Stimulated activated CD8-positive, alpha-beta memory T cell treated with anti-CD3 and anti-CD28 coated beads, Interleukin-15, amount 100 ng/mL, for 24 hours (primary cell): ENCODE results near the gene MOCS1.

Source experiments
- DNase-seq: peaks from one replicate; pipeline ENCODE4 v3.0.0-alpha.2; 2020; ENCODE audit warnings: low read depth

MOCS1 gene

GRCh38 chr6:39876111-39876510 lies 58.2 kb downstream of the MOCS1 start:
- no peak for DNase-seq

- no peak for DNase-seq
Observed at GRCh38 chr6:39873439-39873838, 60.8 kb downstream of the MOCS1 start.

DNA sequence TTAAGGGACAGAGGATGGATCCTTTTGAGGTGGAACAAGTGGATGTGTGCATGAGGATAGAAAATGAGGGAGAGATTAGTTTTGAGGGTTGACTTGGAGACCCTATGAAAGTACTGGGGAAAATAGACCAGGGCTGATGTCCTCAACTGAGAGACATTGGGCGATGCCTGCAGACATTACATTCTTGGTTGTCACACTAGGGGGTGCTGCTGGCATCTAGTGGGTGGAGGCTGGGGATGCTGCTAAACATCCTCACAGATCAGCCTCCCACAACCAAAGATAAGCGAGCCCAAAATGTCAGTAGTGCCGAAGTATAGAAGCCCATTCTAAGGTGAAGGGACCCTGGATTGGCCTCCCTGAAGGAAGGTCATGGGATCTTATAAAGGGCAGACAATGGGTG lies 63.3 kb downstream of the MOCS1 start:
- no peak for DNase-seq

DNA sequence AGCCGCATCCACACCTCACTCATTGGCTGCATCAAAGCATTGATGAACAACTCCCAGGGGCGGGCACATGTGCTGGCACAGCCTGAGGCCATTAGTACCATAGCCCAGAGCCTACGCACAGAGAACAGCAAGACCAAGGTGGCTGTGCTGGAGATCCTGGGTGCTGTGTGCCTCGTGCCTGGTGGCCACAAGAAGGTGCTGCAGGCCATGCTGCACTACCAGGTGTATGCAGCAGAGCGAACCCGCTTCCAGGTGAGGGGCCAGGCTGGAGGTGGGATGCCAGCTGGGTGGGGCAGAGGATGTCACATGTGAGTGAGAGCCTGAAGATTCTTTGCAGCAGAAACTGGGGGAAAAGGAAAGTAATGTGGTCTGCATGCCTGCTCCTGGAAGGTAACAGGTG lies 66.7 kb downstream of the MOCS1 start:
- no peak for DNase-seq

DNA sequence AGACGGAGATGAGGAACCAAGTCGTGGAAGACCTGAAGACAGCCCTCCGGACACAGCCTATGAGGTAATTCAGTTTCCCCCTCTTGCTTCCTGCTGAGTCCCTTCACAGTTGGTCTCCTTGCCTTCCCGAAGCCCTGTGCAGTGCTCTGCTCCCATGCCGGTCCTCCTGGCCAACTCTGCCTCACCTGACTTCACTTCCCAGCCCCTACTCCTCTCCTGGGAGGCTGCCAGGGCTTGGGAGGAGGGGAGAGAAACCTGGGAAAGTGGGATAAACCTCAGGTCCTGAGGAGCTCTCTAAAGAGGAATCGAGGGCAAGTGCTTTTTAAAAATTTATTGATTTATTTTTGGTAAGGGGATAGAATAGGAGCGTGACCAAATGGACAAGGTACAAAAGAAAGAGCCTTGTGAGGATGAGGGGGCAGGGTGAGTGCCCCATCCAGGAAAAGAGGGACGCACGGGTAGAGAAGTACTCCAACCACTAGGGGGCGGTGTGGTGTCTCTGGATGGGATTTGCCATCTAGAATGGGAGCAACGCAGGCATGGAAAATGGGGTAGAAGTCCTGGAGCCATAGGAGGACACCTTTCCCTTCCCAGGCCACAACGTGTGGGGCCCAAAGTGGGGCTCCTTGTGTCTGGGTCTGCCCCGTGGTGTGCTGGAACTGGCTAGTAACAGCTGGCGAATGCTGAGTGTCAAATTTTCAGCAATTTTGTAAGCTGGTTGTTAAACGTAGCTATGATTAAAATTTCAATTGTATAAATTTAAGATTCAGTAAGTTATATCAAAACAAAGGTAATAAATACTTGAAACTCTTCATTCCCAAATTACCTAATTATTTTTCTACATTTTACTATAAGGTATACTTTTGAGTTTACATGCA lies 69.0 kb downstream of the MOCS1 start:
- DNase-seq = peak; percentile 35

DNA sequence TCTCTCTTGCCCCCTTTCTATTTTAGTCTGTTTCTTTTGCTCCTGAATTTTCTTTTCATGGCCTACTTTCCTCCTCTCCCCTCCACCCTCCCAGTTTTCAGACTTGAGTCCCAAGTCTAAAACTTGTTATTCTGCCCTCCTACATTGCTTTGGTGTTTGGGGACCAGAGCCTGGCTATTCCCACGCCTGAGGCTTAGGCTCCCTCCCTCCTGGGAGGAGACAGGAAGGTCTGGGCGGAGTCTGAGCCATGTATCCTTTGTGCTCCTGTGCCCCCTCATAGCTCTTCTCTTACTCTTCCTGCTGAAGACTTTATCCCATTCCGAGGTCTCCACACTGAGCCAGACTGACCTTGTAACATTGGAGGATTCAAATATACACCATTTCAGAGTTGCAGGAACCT lies 72.6 kb downstream of the MOCS1 start:
- DNase-seq = no peak

- no peak for DNase-seq
Observed at GRCh38 chr6:39859025-39859424, 75.2 kb downstream of the MOCS1 start.

- no peak for DNase-seq
Observed at GRCh38 chr6:39855356-39855995, 78.8 kb downstream of the MOCS1 start.
